GM18517 (cell line): ENCODE data around the gene TBC1D1.

Experiments used
- ATAC-seq: cut with Tn5 transposase; IDR thresholded peaks from one replicate; pipeline ENCODE4 v1.9.1; 2021; ENCODE audit warnings: mild to moderate bottlenecking, moderate library complexity; ENCODE audit not compliant: unreplicated experiment

Gene TBC1D1

GRCh38 chr4:38073596-38074234 lies 182.8 kb downstream of the TBC1D1 start:
- no peak for ATAC-seq

DNA sequence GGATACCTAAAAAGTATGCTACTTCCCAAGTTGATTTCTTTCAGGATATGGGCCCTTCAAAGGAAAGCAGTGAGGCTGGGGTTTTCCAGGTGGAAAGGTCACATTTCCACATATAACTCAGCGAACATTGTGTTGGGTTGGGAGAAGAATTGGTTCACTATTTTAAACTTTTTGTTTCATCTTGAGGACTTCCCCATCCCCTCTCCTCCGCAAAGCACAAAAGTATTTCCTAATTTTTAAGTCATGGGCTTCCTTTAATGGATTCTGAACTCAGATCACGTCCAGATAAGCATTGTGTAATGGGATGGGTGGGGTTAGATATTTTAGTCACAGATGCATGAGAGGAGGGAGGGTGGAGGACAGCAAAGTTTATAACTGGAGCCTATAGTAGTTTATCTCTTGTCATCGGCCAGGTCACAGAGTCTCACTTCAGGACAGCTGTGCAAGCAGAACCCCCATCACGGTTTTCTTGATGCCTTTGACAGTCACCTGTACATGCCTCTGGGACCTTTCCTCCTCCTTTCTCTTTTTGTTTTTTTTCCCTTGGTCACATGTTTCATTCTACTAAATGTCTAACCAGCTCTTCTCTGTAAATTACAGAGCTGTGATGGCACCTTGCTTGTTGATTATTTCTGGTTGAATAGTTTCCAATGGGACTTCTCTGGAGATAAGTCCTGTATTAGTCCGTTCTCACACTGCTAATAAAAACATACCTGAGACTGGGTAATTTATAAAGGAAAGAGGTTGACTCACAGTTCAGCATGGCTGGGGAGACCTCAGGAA lies 184.7 kb downstream of the TBC1D1 start:
- no peak for ATAC-seq

DNA sequence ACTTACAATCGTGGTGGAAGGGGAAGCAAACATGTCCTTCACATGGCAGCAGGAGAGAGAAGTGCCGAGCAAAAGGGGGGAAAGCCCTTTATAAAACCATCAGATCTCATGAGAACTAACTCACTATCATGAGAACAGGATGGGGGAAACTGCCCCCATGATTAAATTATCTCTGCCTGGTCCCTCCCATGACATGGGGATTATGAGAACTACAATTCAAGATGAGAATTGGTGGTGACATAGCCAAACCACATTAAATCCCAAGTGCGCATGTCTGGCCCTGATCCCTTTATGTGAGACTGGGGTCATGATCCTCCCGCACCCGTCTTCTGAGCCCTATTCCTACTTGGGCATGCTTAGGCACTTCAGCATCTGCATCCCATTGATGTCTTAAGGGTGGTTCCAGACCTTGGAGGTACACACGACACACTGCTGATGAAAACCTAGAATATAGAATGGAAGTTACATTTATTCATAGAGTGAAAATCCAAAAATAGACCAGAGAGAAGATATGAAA lies 185.3 kb downstream of the TBC1D1 start:
- ATAC-seq, result no peak

- ATAC-seq, result no peak
These were observed 187.1 kb downstream of the TBC1D1 start for GRCh38 chr4:38077791-38078489.

- no peak for ATAC-seq
These were observed 187.9 kb downstream of the TBC1D1 start for GRCh38 chr4:38078590-38079421.

DNA sequence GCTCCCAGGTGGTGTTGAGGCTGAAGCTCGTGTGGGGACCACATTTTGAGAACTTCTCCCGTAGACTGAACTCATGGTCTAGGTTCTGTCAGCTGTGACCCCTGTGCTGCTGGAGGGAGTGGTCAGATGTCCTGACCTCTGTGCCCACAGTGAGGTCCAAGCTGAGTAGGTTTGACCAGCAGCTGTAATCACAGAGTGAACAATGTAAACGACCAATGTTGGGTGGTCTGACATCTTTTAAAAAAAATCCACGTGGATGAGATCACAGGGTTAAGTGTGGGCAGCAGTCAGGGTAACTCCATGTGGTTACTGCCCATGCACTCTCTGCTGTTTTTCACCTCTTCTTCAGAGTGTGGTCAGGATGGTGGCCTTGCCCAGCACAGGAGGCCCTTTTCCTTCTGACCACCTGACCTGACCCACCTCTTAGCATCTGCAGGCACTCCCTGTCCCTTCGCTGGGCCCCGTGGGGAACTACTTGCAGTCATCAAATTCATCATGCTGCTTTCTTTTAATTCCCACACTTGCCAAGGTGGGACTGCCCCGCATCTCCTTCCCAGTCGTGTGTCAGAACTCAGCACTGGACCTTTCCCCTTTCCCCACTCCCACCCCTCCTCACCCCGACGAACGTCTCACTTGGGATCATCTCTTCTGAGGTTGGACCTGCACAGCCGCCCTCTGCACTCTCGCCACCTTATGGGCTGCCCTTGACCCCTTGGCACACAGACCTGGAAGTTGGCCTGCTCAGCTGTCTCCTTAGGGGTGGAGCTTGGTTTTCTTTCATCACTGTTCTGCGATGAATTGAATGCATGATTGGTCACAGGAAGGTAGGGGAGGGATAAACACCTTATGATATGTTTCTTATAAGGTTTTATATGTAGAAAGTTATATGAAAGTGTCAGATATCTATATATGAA lies 189.4 kb downstream of the TBC1D1 start:
- ATAC-seq, result no peak

GRCh38 chr4:38082021-38082420 lies 191.1 kb downstream of the TBC1D1 start:
- ATAC-seq, result no peak

DNA sequence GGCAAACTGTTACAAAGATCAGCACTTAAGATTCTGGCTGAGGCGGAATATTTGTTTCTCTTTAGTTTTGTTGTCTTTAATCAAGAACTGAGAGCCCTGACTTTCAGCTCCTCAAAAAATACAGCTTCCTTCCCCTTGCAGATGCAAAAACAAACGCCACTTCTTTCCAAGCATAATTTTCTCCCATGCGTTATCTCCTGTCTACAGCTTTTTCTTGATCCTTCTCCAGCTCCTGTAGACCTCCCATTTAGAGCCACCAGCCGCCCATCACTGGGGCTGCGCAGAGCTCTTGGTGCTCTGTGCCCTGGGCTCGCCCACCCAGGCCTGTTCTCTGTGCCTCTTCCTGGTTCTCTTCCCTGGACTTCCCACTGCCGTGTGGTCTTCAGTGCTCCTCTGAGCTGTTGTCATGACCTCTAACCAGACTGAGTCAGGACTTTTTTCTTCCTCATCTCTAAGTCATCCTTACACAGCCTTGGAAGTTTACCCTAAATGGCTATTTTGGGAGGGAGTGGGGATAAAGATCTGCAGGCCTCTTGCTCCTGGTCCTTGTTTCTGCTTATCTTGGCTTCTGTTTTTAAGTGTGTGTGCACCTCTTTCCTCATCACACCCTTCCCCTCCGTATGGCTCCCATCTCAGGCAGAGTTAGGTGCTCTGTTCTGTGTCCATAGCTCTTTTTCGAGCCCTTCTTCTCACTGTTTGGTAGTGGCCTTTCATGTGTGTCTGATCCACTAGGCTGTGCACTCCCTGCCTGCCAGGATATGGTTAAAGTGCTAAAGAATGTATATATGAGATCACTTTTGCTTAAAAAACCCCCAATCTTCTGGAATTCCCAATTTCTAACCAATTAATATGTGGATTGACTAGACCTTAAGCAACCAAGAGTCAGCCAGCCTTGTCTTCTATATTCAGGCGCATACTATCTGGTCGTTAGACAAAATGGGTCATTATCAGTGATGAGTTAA lies 191.8 kb downstream of the TBC1D1 start:
- ATAC-seq, result no peak

DNA sequence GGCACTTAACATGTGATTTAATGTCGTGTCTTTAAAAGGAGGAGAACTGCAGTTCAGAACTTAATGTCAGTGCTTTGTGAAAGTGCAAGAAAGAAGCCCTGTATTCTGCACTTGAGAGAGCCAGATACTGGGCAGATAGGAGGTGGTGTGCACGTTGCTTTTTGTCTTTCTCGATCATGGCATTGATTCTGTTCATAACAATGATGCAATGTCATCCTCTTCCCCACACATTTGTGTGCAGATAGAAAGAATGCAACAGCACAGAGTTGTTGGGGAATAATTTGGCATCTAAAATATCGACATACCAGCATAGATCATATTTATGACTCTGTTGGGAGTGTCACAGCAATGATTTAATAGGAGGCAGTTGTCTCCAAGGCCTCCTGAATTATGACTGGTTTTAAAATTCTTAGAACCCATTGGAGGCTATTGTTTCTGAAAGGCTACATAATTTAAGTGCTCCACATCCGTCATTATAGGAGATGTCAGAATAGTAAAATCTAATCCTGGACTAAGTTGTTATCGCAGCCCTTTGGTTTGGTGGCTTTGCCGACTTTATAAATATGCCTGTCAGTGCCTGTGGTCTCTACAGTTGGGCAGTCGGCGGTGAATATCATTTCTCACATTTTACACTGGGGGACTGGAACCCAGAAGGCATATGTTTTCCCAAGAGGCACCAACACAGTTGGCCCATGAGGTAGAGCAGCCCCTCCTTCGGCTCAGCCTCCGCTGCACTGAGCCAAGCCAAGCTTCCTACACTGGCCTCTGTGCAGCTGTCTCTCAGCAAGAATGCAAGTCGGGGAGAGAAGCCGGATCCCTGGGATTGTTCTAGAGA lies 194.2 kb downstream of the TBC1D1 start:
- ATAC-seq, result no peak

- no peak for ATAC-seq
These were observed 194.9 kb downstream of the TBC1D1 start for GRCh38 chr4:38085751-38086150.

DNA sequence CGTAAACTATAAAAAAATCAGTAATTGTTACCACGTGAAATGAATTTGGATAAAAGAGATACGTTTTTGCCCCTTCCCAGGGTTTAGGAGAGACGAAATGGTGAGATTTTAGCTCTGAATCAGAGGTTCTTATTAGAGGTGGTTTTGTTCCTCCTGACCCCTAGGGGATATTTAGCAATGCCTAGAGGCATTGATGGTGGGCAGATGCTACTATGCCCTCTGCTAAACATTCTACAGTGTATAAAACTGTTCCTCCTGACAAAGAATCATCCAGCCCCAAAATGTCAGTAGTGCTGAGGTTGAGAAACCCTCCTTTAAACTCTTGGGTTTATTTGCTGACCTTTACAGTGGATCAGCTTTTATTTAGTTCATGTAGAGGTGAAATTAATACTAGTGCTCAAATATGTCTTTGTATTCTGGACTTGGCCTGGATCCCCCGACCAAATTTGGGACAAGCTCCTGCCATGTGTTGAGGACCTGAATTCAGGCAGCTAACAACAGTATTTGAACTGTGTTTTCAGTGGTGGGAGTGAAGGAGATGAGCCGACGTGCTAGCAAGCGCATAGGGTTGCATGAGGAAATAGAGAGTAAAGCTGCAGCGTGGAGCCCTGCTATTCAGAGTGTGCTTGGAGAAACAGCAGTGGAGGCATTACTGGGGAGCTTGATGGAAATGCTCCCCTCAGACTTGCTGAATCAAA lies 195.4 kb downstream of the TBC1D1 start:
- ATAC-seq, result no peak

DNA sequence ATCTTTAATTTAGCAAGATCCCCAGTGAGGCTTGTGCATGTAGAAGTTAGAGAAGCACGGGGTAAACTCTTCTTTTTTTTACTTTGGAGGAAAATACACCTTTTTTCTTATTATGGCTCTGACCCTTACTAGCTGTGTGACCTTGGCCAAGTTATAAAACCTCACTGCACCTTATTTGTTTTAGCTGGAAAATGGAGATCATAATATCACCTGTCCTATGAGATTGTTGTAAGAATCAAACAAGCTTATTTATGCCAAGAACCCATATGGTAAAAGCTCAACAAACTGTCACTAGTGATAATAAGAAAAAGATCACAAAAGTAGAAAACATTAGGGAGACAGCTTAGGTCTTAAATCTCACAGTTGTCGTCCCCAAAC lies 196.0 kb downstream of the TBC1D1 start:
- no peak for ATAC-seq

DNA sequence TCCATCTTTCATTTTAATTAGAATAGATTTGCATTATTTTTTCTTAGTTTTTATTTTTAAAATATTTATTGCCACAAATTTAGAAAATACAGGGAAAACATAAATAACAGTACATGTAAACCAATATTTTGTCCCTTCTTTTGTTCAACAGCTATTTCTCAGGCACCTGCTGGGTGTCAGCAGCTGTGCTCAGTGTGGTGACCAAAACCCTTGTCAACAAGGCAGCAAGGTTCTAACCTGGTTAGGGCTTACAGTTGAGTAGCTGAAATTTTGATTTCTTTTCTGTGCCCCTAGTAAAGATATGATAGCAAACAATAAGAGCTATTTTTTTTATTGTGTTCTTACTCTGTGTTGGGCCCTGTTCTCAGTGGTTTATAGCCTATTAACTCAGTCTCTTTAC lies 197.4 kb downstream of the TBC1D1 start:
- ATAC-seq, result no peak

GRCh38 chr4:38089961-38090360 lies 199.1 kb downstream of the TBC1D1 start:
- ATAC-seq, result no peak

- no peak for ATAC-seq
These were observed 199.8 kb downstream of the TBC1D1 start for GRCh38 chr4:38090455-38091246.

DNA sequence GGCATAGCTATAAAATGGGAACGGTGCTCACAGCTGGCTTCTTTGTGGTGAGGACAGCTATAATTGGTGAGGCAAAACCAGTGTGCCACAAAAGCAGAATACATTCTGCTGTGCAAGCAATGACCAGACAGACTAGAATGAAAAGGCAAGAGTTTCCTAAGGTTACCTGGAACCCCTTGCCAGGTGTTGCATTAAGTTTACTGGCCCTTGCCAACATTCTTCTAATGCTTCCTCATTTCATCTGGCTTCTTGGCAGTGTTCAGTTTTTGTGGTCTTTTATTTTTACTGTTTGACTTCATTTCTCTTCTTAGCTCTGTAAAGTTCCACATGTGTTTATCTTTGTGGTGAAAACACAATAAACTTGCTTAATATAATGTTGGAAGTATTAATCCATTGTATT lies 200.8 kb downstream of the TBC1D1 start:
- ATAC-seq, result no peak
